ENCODE results near the gene SPNS2.

GRCh38 chr17:4551141-4551540 is 52.5 kb downstream of the SPNS2 start:
- TF ChIP-seq EP300 (IDR thresholded peaks at IDR 0.05; ENCODE audit: borderline replicate concordance) (no peak), ZBTB7A (IDR thresholded peaks at IDR 0.05; ENCODE audit: low read depth) (no peak), REST (IDR thresholded peaks at IDR 0.05; ENCODE audit: low read depth) (no peak), TAF1 (IDR thresholded peaks at IDR 0.05; ENCODE audit: low read depth) (no peak), MAX (IDR thresholded peaks at IDR 0.05) (no peak), CEBPB (IDR thresholded peaks at IDR 0.05) (no peak)
